Keratinocyte (primary cell): ENCODE measurements around the gene TEX26.

ENCODE experiments used
- CTCF ChIP-seq, 3 experiments: IDR thresholded peaks in 1 of 3; conservative IDR thresholded peaks in 1 of 3; optimal IDR thresholded peaks in 1 of 3; 2 replicates in 2 of 3; 3 replicates in 1 of 3; pipeline versions ENCODE3 to v1.5.1; 2011; ENCODE audit warnings: low read length in 3 of 3, mild to moderate bottlenecking in 3 of 3, moderate library complexity in 2 of 3, control low read depth in 1 of 3, inconsistent platforms in 1 of 3; ENCODE audit not compliant: insufficient read depth in 2 of 3; ENCODE audit errors: extremely low read depth in 1 of 3
- EZH2 ChIP-seq: IDR thresholded peaks from one replicate; pipeline ENCODE4 v1.6.1; 2012; ENCODE audit warnings: inconsistent platforms, mild to moderate bottlenecking, low read length, moderate library complexity

DNA sequence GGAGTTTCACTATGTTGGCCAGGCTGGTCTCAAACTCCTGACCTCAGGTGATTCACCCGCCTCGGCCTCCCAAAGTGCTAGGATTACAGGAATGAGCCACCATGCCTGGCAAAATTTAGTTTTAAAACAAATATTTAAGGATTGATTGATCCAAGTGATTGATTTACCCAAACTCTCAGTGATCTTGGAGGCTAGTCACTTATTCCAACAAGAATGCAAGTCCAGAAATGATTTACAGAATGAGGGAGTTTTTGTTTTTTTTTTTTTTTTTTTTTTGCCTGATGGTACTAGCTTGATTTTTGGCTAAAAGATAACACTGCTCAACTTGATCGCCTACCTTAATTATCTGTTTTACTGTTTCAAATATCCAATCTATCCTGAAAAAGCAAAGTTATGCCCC lies 5.7 kb upstream of the TEX26 start:
- TF ChIP-seq CTCF (optimal IDR thresholded peaks at IDR 0.05 in 1 of 3, IDR thresholded peaks at IDR 0.05 in 1 of 3, conservative IDR thresholded peaks at IDR 0.05 in 1 of 3; ENCODE audit: extremely low read depth in 1 of 3, insufficient read depth in 2 of 3, low read length in 3 of 3) (no peak), EZH2 (no peak)
